AG09309 (cell line): ENCODE results near the gene RDH12.

Experiments
- DNase-seq: peaks from one replicate; pipeline ENCODE4 v3.0.0-alpha.2; 2010; ENCODE audit warnings: low read depth
- H3K4me3 ChIP-seq: 2 replicates; pipeline ENCODE4 v1.5.1; 2011; ENCODE audit warnings: mild to moderate bottlenecking, low read depth, low read length, moderate library complexity; ENCODE audit not compliant: control insufficient read depth
- TF ChIP-seq, protein P1 (sequence below): IDR thresholded peaks from 2 replicates; pipeline ENCODE4 v1.5.1; 2011; ENCODE audit warnings: mild to moderate bottlenecking, low read depth, low read length, inconsistent platforms; ENCODE audit not compliant: insufficient read depth, control insufficient read depth; ENCODE audit errors: missing control alignments

The RDH12 gene

DNA sequence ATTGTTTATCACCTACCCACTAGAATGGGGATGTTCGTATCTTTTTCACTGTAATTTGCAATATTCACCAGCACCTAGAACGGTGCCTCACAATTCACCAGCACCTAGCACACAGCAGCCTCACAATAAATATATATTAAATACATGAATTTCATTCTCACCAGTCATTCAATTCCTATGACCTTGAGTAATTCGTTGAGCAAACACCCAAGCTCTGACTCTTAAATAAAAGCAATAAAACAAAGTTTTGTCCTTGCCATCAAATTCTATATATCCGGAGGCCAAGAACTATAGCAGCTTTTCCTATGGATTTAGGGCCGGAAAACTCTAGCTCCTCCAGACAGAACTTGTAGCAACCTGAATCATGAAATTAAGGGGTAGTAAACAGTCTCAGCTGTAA, 28.2 kb upstream of the RDH12 start:
- no peak for DNase-seq
- TF ChIP-seq, protein P1, sequence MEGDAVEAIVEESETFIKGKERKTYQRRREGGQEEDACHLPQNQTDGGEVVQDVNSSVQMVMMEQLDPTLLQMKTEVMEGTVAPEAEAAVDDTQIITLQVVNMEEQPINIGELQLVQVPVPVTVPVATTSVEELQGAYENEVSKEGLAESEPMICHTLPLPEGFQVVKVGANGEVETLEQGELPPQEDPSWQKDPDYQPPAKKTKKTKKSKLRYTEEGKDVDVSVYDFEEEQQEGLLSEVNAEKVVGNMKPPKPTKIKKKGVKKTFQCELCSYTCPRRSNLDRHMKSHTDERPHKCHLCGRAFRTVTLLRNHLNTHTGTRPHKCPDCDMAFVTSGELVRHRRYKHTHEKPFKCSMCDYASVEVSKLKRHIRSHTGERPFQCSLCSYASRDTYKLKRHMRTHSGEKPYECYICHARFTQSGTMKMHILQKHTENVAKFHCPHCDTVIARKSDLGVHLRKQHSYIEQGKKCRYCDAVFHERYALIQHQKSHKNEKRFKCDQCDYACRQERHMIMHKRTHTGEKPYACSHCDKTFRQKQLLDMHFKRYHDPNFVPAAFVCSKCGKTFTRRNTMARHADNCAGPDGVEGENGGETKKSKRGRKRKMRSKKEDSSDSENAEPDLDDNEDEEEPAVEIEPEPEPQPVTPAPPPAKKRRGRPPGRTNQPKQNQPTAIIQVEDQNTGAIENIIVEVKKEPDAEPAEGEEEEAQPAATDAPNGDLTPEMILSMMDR, result no peak
- H3K4me3 ChIP-seq, result peak overlapping the region; percentile 71

DNA sequence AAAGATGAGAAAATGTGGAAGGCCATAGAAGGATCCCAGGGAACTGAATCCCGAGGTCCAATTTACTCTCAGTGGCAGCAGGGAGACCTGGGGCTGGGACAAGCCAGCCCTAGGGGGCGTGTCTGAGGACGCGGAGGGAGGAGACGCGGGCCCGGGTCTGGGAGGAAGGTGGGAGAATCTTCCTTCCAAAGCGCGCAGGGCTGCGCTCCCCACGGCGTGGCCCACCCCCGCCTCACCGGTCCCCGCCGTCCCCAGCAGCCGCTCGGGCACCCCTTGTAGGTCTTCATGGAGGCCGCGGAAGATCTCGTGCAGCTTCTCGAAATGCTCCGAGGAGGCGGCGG, 27.6 kb upstream of the RDH12 start:
- peak overlapping the region; percentile 71 for H3K4me3 ChIP-seq
- TF ChIP-seq, protein P1, result peak; percentile 22
- DNase-seq, result no peak

DNA sequence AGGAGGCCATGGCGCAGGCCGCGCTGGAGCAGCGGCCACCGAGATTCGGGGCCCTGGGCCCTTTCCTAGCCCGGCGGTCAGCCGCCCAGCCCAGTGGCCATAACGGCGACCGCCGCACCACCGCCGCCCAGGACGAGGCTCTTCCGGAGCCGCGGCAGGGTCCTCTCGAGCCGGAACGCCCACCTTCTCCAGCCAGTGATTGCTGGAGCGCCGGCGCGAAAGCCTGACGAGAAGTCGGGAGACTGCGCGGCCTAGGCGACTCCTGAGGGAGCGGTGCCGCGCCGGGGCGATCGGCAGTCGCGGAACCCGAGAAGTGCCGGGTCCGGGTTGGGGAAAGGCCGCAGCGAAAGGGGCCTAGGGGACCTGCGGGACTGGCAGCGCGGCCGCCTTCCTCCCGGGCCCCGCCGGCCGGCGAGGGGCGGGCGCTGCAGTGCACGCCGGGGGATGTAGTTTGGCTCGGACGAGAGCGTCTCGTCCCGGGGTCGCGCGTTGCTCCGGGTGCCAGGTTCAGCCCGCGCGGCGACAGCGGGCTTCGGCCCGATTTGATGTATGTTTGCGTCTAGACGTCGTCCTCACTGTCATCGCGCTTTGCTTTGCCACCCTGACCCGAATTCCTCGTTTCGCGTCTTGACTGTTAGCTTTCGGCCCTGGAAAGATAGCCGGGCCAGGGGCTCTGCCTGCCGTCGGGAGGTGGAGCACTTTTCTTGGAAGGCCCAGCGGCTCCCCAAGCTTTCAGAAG, 27.0 kb upstream of the RDH12 start, which contains the start of gene VTI1B:
Gene VTI1B, minus strand, starts transcription at position 153 of the 739 bp plus-strand sequence. Its CDS starts 143 bp downstream, at position 10.
- TF ChIP-seq, protein P1, result peak; percentile 28
- H3K4me3 ChIP-seq, result peak within 1 kb of the TSS; percentile 71

DNA sequence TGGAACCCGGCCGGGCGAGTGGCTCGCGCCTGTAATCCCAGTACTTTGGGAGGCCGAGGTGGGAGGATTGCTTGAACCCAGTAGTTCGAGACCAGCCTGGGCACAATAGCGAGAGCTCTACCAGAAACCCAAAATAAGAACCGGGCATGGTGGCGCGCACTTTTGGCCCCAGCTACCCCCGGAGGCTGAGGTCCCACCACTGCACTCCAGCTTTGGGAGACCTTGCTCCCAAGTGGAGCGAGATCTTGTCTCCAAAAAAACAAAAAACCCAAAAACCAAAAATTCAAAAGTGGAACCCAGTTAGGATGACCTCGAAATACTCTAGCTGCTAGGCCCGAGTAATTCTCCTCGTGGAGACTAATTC, 26.5 kb upstream of the RDH12 start:
- peak overlapping the region; percentile 71 for H3K4me3 ChIP-seq
- no peak for DNase-seq
- TF ChIP-seq, protein P1, result no peak

More for the DNA sequence above, 27.0 kb upstream of the RDH12 start, which contains the start of gene VTI1B:
- no peak for DNase-seq

DNA sequence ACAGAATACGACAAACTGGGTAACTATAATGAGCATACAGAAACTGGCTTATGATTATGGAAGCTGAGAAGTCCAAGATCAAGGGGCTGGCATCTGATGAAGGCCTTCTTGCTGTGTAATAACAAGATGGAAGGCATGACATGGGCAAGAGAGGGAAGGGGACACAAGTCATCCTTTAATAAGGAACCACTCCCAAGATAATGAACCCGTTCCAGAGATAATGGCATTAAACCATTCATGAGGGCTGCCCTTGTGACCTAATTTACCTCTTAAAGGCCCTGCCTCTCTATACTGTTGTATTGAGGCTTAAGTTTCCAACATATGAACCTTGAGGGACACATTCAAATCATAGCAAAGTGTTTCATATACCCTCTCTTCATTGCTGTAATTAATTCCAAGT, 22.7 kb upstream of the RDH12 start:
- DNase-seq, result no peak
- no peak overlapping the region for H3K4me3 ChIP-seq

DNA sequence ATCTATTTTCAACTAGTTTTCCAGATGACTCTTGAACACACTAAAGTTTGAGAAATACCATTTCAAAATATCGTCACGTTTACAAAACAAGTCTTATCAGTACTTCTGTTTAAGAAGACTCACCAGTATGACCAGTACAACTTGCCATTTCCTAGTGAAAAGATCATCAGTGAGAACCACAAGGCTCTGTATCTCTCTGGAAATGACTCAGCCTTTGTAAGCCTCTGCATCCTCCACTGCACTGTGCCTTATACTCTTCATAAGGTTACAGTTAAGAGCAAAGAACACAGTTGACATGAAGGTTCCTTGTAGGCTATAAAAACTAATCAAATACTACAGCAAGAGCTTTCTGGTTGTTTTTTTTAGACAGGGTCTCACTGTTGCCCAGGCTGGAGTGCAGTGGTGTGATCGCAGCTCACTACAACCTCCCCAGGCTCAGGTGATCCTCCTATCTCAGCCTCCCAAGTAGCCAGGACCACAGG, 21.5 kb upstream of the RDH12 start:
- TF ChIP-seq, protein P1, result no peak
- H3K4me3 ChIP-seq, result no peak overlapping the region
- DNase-seq, result peak; percentile 70

More for the DNA sequence above, 22.7 kb upstream of the RDH12 start:
- TF ChIP-seq, protein P1, result no peak
